ENCODE data around the gene ZNF385B.

Gene ZNF385B

GRCh38 chr2:179745635-179746256, 115.7 kb downstream of the ZNF385B start:
- DNase-seq (ENCODE audit: low spot score) = no peak

GRCh38 chr2:179744401-179744800, 117.0 kb downstream of the ZNF385B start:
- DNase-seq (ENCODE audit: low spot score) = no peak

DNA sequence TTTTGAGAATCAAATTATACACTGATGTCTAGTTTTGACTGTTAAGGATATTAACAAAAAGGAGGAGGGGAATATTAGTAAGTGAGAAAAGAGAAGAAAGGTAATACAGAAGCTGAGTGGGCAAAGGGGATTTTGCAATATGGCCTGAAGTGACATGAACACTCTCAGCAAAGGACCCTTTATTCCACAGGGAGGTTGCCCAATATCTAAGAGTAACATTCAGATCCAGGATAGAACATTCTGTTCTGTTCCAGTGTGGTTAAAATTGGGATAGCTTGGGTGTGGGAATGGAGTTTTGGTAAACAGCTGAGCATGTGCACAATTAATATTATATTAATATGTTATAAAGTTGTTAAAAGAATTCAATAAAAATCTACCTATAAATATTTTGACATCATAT, 120.1 kb downstream of the ZNF385B start:
- no peak for DNase-seq (ENCODE audit: low spot score)

GRCh38 chr2:179729966-179730365, 131.4 kb downstream of the ZNF385B start:
- no peak for DNase-seq (ENCODE audit: low spot score)

DNA sequence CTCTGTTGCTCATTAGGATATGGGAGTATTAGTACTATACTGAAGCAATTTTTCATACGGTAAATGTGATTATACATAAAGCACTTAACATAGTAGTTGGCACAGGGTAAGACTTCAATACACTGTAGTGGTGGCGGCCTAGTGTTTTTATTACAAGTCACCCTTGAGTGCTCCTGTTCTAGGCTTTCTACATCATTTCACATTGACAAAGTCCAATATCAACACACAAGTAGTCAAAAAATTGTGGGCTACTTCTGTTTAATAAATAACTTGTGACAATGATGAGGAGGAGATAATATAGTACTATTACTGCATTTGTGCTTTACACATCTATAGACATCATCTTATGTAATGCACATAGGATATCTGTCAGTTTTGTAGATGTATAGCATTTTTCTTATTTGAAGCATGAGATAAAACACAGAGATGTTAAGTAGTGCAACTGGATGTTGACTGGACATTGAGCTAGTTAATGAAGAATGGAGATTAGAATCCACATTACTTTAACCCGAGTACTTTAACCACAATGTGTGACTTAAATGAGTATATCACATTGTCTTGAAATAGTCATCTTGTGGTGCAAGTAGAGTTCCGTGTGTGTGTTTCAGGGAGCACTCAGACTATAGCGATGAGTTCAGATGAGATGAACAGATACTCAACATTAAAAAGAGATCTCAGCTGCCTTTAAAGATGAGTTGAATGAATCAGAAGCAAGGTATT, 134.8 kb downstream of the ZNF385B start:
- DNase-seq (ENCODE audit: low spot score) = no peak

DNA sequence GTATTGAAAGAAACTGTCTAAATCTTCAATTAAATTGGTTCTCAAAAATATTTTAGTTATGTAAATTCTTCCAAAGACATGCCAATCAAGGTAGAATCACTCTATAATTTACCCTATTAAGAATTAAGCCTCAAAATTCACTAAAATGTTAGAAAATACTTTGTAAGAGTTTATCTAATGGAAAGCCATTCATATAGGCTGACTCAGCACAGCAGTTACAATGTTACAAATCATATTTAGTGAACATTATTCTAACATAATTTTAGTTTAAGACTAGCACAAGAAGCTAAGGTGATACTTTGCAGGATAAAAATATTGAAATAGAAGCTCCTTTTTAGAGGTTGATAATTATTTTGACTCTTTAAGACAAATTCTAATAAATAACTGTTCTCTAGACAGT, 137.0 kb downstream of the ZNF385B start:
- no peak for DNase-seq (ENCODE audit: low spot score)

- DNase-seq (ENCODE audit: low spot score) = no peak
These were observed 141.1 kb downstream of the ZNF385B start for GRCh38 chr2:179720173-179720772.

DNA sequence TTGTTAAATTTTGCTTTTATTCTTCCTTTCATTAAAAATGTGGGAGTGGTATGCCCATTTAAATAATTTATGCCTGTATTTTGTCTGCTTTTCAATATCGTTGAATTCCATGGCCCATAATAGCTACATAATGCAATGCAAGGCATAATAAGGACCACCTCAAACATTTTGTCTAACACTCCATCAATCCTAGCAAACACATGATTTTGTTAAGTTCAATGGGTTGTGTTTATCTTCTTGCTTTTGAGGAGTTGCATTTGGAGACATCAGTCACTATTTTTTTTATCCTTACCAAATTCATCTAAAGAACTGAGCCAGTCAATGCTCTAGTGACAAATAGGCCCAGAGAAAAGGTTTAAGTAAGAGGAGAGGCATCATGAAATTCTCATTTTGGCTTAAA, 145.5 kb downstream of the ZNF385B start:
- DNase-seq (ENCODE audit: low spot score) = no peak

- DNase-seq (ENCODE audit: low spot score) = no peak
These were observed 146.2 kb downstream of the ZNF385B start for GRCh38 chr2:179715196-179715595.

- no peak for DNase-seq (ENCODE audit: low spot score)
These were observed 148.6 kb downstream of the ZNF385B start for GRCh38 chr2:179712825-179713224.

- DNase-seq (ENCODE audit: low spot score) = no peak
These were observed 150.0 kb downstream of the ZNF385B start for GRCh38 chr2:179711375-179711774.

DNA sequence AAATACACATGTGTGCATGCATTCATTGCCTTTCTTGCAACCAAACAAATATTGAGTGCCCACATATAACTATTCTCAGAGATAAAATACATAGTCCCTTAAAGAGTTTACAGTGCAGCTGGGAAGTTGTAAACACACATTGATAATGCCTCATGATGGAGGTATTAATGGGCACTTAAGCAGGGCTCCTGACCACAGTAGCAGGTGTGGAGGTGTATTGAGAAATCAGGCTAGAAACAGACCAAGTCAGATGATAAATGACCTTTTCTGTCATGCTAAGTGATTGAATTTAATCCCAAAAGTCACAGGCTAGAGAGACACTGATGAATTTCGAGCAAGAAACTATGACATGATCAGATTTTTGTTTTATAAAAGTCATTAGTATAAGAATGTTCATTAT, 157.7 kb downstream of the ZNF385B start:
- no peak for DNase-seq (ENCODE audit: low spot score)

DNA sequence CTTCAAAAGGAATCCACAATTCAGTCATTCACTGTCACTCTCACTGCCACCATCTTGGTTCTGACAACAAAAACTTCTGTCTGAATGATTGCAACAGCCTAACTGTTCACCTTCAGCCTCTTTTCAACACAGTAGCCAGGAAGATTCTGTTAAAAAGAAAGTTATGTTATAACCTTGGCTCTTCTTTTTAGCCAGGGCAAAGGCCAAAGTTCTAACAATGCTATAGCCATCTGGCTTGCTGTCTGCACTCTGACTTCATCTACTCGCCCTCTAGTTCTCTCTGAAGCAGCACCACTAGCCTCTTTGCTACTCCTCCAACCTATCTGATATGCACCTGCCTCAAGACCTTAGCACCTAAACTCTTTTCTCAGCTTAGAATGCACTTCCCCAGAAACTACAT, 158.5 kb downstream of the ZNF385B start:
- no peak for DNase-seq (ENCODE audit: low spot score)

GRCh38 chr2:179701524-179702110, 159.8 kb downstream of the ZNF385B start:
- no peak for DNase-seq (ENCODE audit: low spot score)

- DNase-seq (ENCODE audit: low spot score) = no peak
These were observed 165.9 kb downstream of the ZNF385B start for GRCh38 chr2:179695486-179695885.

GRCh38 chr2:179694963-179695362, 166.4 kb downstream of the ZNF385B start:
- no peak for DNase-seq (ENCODE audit: low spot score)

- no peak for DNase-seq (ENCODE audit: low spot score)
These were observed 168.8 kb downstream of the ZNF385B start for GRCh38 chr2:179692610-179693009.

DNA sequence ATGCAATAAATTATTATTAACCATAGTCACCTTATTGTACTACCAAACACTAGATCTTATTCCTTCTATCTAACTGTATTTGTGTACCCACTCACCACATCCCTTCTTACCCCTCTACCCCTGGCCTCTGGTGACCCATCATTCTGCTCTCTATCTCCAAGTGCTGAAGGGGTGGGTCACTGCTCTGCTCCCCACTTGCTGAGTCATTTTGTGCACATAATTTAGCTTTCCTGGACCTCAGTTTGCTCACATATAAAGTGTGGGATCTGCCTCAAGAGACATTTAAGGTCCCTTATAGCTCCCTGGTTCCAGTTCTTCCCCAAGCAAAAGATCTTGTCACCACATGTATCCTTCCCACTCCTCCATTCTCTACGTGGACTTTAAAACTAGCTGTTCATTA, 169.4 kb downstream of the ZNF385B start:
- DNase-seq (ENCODE audit: low spot score) = no peak

DNA sequence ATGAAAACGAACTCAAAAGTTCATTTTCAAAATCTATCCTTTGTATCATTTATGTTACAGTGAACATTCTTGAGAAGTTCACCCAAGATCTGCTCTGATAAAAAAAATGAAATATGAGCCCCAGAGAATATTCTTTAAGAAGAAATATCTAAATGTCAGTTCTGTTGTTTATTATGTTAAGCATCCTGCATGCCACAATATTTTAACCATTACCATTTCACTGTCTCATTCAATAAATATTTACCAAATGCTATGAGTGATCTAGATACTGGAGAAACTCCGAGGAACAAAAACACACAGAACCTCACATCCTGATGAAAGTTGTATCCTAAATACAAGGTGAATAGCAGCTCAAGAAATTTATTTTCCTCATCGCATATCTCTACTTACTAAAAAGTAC, 170.2 kb downstream of the ZNF385B start:
- DNase-seq (ENCODE audit: low spot score) = no peak

GRCh38 chr2:179686718-179687342, 174.6 kb downstream of the ZNF385B start:
- DNase-seq (ENCODE audit: low spot score) = no peak

- DNase-seq (ENCODE audit: low spot score) = no peak
These were observed 175.3 kb downstream of the ZNF385B start for GRCh38 chr2:179686069-179686468.

- no peak for DNase-seq (ENCODE audit: low spot score)
These were observed 176.3 kb downstream of the ZNF385B start for GRCh38 chr2:179685146-179685545.

GRCh38 chr2:179682756-179683155, 178.7 kb downstream of the ZNF385B start:
- no peak for DNase-seq (ENCODE audit: low spot score)
